ENCODE data around the gene ENAM. TPM values are rescaled to one million over a fixed set of nuclear protein-coding genes. Genes with fewer than 3 reads are reported as not detected.
A peak's percentile ranks its signal among the peaks of the same experiment; 100 is the strongest.

Gene ENAM
- total and polyA plus RNA-seq, 2 donors (not counting 3 experiments of a cell fraction or from before 2014, with no cell fraction given), result 0.07 TPM; not detected in 1

GRCh38 chr4:70601422-70602039, 27.0 kb upstream of the ENAM start:
- Histone ChIP-seq H3K9me1 (replicated peaks; ENCODE audit: control insufficient read depth, extremely low read depth, insufficient read depth, low read length) (no peaks in the 10 kb centered on the region), H3K27ac (ENCODE audit: insufficient read depth, low read depth, low read length) (no peak overlapping the region), H3K9ac (replicated peaks; ENCODE audit: extremely low read depth, insufficient read depth, low read length) (no peak overlapping the region), H3K79me2 (ENCODE audit: control insufficient read depth, insufficient read depth, low read length) (no peaks in the 10 kb centered on the region), H3K9me3 (replicated peaks; ENCODE audit: control insufficient read depth, insufficient read depth, low read length) (no peaks in the 10 kb centered on the region), H3K27me3 (ENCODE audit: control insufficient read depth in 2 of 2, insufficient read depth in 2 of 2, low read length in 2 of 2) (peaks cover 3 to 6% of the 10 kb centered on the region in 2 experiments), H4K20me1 (replicated peaks; ENCODE audit: control insufficient read depth, extremely low read depth, insufficient read depth, low read length) (no peaks in the 10 kb centered on the region), H3K4me3 (replicated peaks in 1 of 3; ENCODE audit: insufficient read depth in 1 of 3, low read depth in 1 of 3, low read length in 3 of 3) (no peak overlapping the region), H2AFZ (ENCODE audit: low read depth, low read length) (no peak overlapping the region), H3K4me2 (ENCODE audit: insufficient read depth, low read length) (no peak overlapping the region), H3K36me3 (ENCODE audit: control insufficient read depth in 2 of 2, extremely low read depth in 1 of 2, insufficient read depth in 2 of 2, low read length in 2 of 2) (no peaks in the 10 kb centered on the region), H3K4me1 (ENCODE audit: control insufficient read depth, extremely low read depth, insufficient read depth, low read length) (no peaks in the 10 kb centered on the region)
- no TSS peak for BruUV-seq (replicated peaks)
- dilution Hi-C loops (cut with MboI; ENCODE audit: extremely low pct_ligation_motif_present, low sequenced_read_pairs), result no loop called here
- TF ChIP-seq POLR2AphosphoS5 (IDR thresholded peaks at IDR 0.05; ENCODE audit: insufficient read depth, low read depth, low read length) (no peak), MAX (IDR thresholded peaks at IDR 0.05; ENCODE audit: insufficient read depth, insufficient read length) (no peak), CTCF (IDR thresholded peaks at IDR 0.05; ENCODE audit: extremely low read depth in 1 of 2, insufficient read depth in 1 of 2, low read depth in 1 of 2, low read length in 2 of 2) (peak; percentile 66), EZH2 (IDR thresholded peaks at IDR 0.05; ENCODE audit: borderline replicate concordance, low read depth, low read length, severe bottlenecking) (no peak), MYC (IDR thresholded peaks at IDR 0.05; ENCODE audit: low read depth, low read length) (no peak), GATA2 (IDR thresholded peaks at IDR 0.05; ENCODE audit: insufficient read depth, insufficient read length, low read depth, low read length) (no peak), POLR2A (IDR thresholded peaks at IDR 0.05; ENCODE audit: low read depth, low read length) (no peak), FOS (IDR thresholded peaks at IDR 0.05; ENCODE audit: borderline replicate concordance, insufficient read depth, low read length) (no peak)
- intact Hi-C loops (cut with micrococcal nuclease), result loop anchor here (1.0 to 5.0 kb wide), 6 partner anchors 51 to 1702 kb away; partner anchors contain the start of gene UTP3
- CTCF ChIA-PET, result interaction anchor here (0.6 to 2.9 kb wide), 16 partner anchors 9 to 1866 kb away, joined by 3 to 30 read pairs (median 4); partner anchors contain the start of gene AMBN
- FAIRE-seq (peak; percentile 82), DNase-seq (ENCODE audit: low read depth, low spot score) (peak; percentile 56)
- POLR2A ChIA-PET, result no interaction called here

Measured in endothelial cell of umbilical vein (primary cell).